Measurements from ENCODE around the gene BTAF1.
"Not testable (repeated sequence)": the region's sequence is repeated elsewhere in the genome, so short reads cannot be mapped to it uniquely, and the experiment has no call there.

BTAF1 gene

GRCh38 chr10:91978585-91978984 is 55.0 kb downstream of the BTAF1 start:
- DNase-seq: no peak

GRCh38 chr10:91980319-91980718 is 56.7 kb downstream of the BTAF1 start:
- DNase-seq: no peak

- no peak for DNase-seq
These were observed 59.8 kb downstream of the BTAF1 start for GRCh38 chr10:91983416-91983815.

GRCh38 chr10:91987397-91988037 is 63.9 kb downstream of the BTAF1 start:
- DNase-seq: no peak

GRCh38 chr10:91992031-91992430 is 68.5 kb downstream of the BTAF1 start:
- DNase-seq: no peak

- DNase-seq: no peak
These were observed 72.7 kb downstream of the BTAF1 start for GRCh38 chr10:91996266-91996665.

GRCh38 chr10:92001581-92001980 is 78.0 kb downstream of the BTAF1 start:
- no peak for DNase-seq

GRCh38 chr10:92001995-92002394 is 78.4 kb downstream of the BTAF1 start:
- DNase-seq: no peak

- DNase-seq: no peak
These were observed 79.7 kb downstream of the BTAF1 start for GRCh38 chr10:92003258-92003657.

- DNase-seq: no peak
These were observed 82.4 kb downstream of the BTAF1 start for GRCh38 chr10:92005978-92006377.

GRCh38 chr10:92009445-92009844 is 85.9 kb downstream of the BTAF1 start:
- DNase-seq: no peak

- DNase-seq: no peak
These were observed 86.6 kb downstream of the BTAF1 start for GRCh38 chr10:92010047-92010735.

GRCh38 chr10:92011560-92012214 is 88.1 kb downstream of the BTAF1 start:
- DNase-seq: peak; percentile 57

GRCh38 chr10:92014620-92015019 is 91.0 kb downstream of the BTAF1 start:
- no peak for DNase-seq

GRCh38 chr10:92024700-92025099 is 101.1 kb downstream of the BTAF1 start:
- DNase-seq: peak; percentile 25

- DNase-seq: not testable (repeated sequence)
These were observed 101.8 kb downstream of the BTAF1 start for GRCh38 chr10:92025340-92025739.

GRCh38 chr10:92027141-92027540 is 103.6 kb downstream of the BTAF1 start:
- no peak for DNase-seq

- DNase-seq: no peak
These were observed 108.0 kb downstream of the BTAF1 start for GRCh38 chr10:92031580-92031979.

- not testable (repeated sequence) for DNase-seq
These were observed 109.5 kb downstream of the BTAF1 start for GRCh38 chr10:92033070-92033469.

GRCh38 chr10:92038949-92039348 is 115.4 kb downstream of the BTAF1 start:
- DNase-seq: no peak

GRCh38 chr10:92042541-92042940 is 119.0 kb downstream of the BTAF1 start:
- DNase-seq: no peak

- DNase-seq: no peak
These were observed 122.1 kb downstream of the BTAF1 start for GRCh38 chr10:92045641-92046106.

GRCh38 chr10:92047215-92047614 is 123.6 kb downstream of the BTAF1 start:
- DNase-seq: peak; percentile 6

GRCh38 chr10:92052088-92052487 is 128.5 kb downstream of the BTAF1 start:
- DNase-seq: no peak
